Thyroid gland (tissue), 4 donors: ENCODE results near the gene PTGES3L. TPM values are rescaled to one million over a fixed set of nuclear protein-coding genes. Genes with fewer than 3 reads are reported as not detected.

Experiments
- DNase-seq, 2 donors: peaks; one replicate each; pipeline ENCODE4 v3.0.0-alpha.2; 2019
- H3K27ac ChIP-seq, 3 donors: fragments of 200-600 bp; sonication (generic); 1 replicate in 2 of 3; 2 replicates in 1 of 3; pipeline ENCODE4 v1.5.1; 2016 to 2019; ENCODE audit warnings: mild to moderate bottlenecking in 1 of 3, moderate library complexity in 1 of 3
- H3K27me3 ChIP-seq: fragments of 200-600 bp; sonication (generic); one replicate; pipeline ENCODE4 v1.5.1; 2019
- H3K36me3 ChIP-seq, 2 donors: fragments of 200-600 bp; sonication (generic); one replicate each; pipeline ENCODE4 v1.5.1; 2016 to 2019
- H3K4me1 ChIP-seq, 2 donors: fragments of 200-600 bp; sonication (generic); one replicate each; pipeline ENCODE4 v1.5.1; 2017 to 2019
- H3K4me3 ChIP-seq, 3 donors: fragments of 200-600 bp; sonication (generic); replicated peaks in 1 of 3; 1 replicate in 2 of 3; 2 replicates in 1 of 3; pipeline ENCODE4 v1.5.1; 2016; ENCODE audit warnings: mild to moderate bottlenecking in 1 of 3
- H3K9me3 ChIP-seq: fragments of 200-600 bp; sonication (generic); one replicate; pipeline ENCODE4 v1.5.1; 2017
- CTCF ChIP-seq, 6 experiments: fragments of 200-600 bp in 3 of 6; fragments of 450-650 bp in 3 of 6; sonication (generic) in 3 of 6; IDR thresholded peaks; one replicate each; pipeline ENCODE4 v1.5.1; 2016 to 2019; ENCODE audit warnings: antibody characterized with exemption in 6 of 6, mild to moderate bottlenecking in 2 of 6, inconsistent platforms in 1 of 6, moderate library complexity in 1 of 6
- POLR2A ChIP-seq, 2 donors: fragments of 450-650 bp; IDR thresholded peaks; one replicate each; pipeline ENCODE4 v1.6.1; 2017; ENCODE audit warnings: antibody characterized with exemption in 2 of 2, mild to moderate bottlenecking in 2 of 2, moderate library complexity in 1 of 2
- WGBS, 2 donors: methylation state at CpG; one replicate each; pipeline ENCODE4 v1.1.5; 2017; 5-methylcytosine and 5-hydroxymethylcytosine counted together
- intact Hi-C: fragments of 100-400 bp; cut with DNase I; formaldehyde crosslinking; loops from one replicate; pipeline ENCODE4 v1.15.1; 2023
- total RNA-seq, 4 donors: library from RNA; depleted of rRNA; stranded (reverse); fragments of >200 nt; gene quantifications; one replicate each; pipeline ENCODE4 v1.2.3, GENCODE V29; 2016

The PTGES3L gene
- total RNA-seq, 4 donors from 2014 or later = 0.11 to 0.75 (median 0.54) TPM; not detected in 1

DNA sequence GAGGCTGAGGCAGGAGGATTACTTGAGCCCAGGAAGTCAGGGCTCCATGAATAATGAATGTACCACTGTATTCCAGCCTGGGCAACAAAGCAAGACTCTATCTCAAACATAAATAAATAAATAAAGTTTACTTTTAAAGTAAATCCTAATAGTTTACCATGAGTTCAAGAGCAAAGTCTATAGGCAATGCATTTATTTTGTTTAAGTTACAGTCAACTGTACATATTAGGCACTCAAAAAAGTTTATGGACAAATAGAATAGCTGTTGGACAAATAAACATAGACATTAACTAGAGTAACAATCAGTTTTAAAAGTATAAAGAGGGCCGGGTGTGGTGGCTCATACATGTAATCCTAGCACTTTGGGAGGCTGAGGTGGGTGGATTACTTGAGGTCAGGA lies 12.0 kb downstream of the PTGES3L start:
- no peak for DNase-seq
- TF ChIP-seq CTCF (IDR thresholded peaks at IDR 0.05) (no peak), POLR2A (IDR thresholded peaks at IDR 0.05) (no peak)
- Histone ChIP-seq H3K9me3 (no peaks in the 10 kb centered on the region), H3K4me3 (no peak overlapping the region), H3K4me1 (peaks cover 12 to 19% of the 10 kb centered on the region in 2 donors), H3K27me3 (no peaks in the 10 kb centered on the region), H3K36me3 (no peaks in the 10 kb centered on the region), H3K27ac (peak overlapping the region in 2 of 3 donors; percentile 34 to 45)
- 76 to 98% methylated on average over 1 of the region's 1 CpG for WGBS, 2 donors
- intact Hi-C loops = no loop called here

GRCh38 chr17:42964161-42964932 lies 15.5 kb downstream of the PTGES3L start, which contains the start of gene AARSD1:
Gene AARSD1, minus strand, starts transcription at chr17:42964454. Its CDS starts 14 bp downstream, at chr17:42964440.
- intact Hi-C loops = no loop called here
- Histone ChIP-seq H3K9me3 (no peaks in the 10 kb centered on the region), H3K27me3 (no peaks in the 10 kb centered on the region), H3K4me3 (peak within 1 kb of the TSS; percentile 51 to 58 (median 56)), H3K4me1 (peaks cover 12 to 14% of the 10 kb centered on the region in 2 donors), H3K27ac (peak within 1 kb of the TSS; percentile 87 to 97 (median 91)), H3K36me3 (peaks cover 9 to 20% of the 10 kb centered on the region in 2 donors)
- WGBS, 2 donors = 1 to 2% methylated on average over 36 to 42 of the region's 43 CpGs
- peak in 1 of 6 experiments; percentile 25 for TF ChIP-seq CTCF (IDR thresholded peaks at IDR 0.05)
- TF ChIP-seq POLR2A (IDR thresholded peaks at IDR 0.05) = peak; percentile 33 to 80
- DNase-seq = peak; percentile 92 to 93

GRCh38 chr17:42953669-42954068 lies 26.2 kb downstream of the PTGES3L start:
- Histone ChIP-seq H3K27ac (no peak overlapping the region), H3K4me1 (no peaks in the 10 kb centered on the region), H3K27me3 (no peaks in the 10 kb centered on the region), H3K9me3 (no peaks in the 10 kb centered on the region), H3K36me3 (peaks cover 56 to 72% of the 10 kb centered on the region in 2 donors), H3K4me3 (no peak overlapping the region)
- intact Hi-C loops = no loop called here
- DNase-seq = no peak
- TF ChIP-seq CTCF (IDR thresholded peaks at IDR 0.05) (no peak), POLR2A (IDR thresholded peaks at IDR 0.05) (no peak)
- 91 to 92% methylated on average over 1 of the region's 1 CpG for WGBS, 2 donors

DNA sequence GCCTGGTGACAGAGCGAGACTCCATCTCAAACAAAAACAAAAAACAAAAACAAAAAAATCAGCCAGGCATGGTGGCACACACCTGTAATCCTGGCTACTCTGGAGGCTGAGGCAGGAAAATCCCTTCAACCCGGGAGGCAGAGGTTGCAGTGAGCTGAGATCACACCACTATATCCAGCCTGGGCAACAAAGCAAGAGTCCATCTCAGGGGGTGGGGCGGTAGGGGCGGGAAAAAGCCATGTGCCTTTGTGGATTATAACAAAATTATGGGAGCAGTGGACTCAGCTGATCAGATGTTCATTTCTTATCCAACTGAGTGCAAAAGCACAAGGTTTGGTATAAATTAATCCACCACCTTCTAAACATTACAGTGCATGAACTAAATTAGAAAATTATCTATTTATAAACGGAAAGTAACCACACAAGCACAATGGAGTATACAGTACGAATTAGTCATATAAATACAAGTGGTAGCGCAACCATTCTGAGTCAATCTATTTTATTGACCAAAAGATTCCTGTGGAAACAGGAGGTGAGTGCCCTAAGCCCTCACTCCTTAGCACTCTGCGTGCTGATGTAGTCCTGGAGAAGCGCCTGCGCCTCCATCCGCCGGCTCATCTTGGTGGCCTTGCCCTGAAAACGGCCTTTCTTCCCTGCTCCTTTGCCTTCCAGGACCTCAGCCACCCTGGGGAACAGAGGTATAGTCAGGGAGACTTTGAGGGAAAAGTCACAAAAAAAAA lies 29.7 kb downstream of the PTGES3L start:
- TF ChIP-seq CTCF (IDR thresholded peaks at IDR 0.05) = no peak
- TF ChIP-seq POLR2A (IDR thresholded peaks at IDR 0.05) = no peak
- Histone ChIP-seq H3K9me3 (no peaks in the 10 kb centered on the region), H3K27me3 (no peaks in the 10 kb centered on the region), H3K4me1 (peaks cover 11 to 13% of the 10 kb centered on the region in 2 donors), H3K27ac (no peak overlapping the region), H3K36me3 (peaks cover 31 to 48% of the 10 kb centered on the region in 2 donors), H3K4me3 (no peak overlapping the region)
- DNase-seq = no peak
- intact Hi-C loops = no loop called here
- 95% methylated on average over 13 of the region's 13 CpGs for WGBS, 2 donors
